Measurements from ENCODE around the gene MTHFSD. TPM values are rescaled to one million over a fixed set of nuclear protein-coding genes. Genes with fewer than 3 reads are reported as not detected.

The MTHFSD gene
- total RNA-seq, 1 experiment from 2014 or later = 4.7 TPM

DNA sequence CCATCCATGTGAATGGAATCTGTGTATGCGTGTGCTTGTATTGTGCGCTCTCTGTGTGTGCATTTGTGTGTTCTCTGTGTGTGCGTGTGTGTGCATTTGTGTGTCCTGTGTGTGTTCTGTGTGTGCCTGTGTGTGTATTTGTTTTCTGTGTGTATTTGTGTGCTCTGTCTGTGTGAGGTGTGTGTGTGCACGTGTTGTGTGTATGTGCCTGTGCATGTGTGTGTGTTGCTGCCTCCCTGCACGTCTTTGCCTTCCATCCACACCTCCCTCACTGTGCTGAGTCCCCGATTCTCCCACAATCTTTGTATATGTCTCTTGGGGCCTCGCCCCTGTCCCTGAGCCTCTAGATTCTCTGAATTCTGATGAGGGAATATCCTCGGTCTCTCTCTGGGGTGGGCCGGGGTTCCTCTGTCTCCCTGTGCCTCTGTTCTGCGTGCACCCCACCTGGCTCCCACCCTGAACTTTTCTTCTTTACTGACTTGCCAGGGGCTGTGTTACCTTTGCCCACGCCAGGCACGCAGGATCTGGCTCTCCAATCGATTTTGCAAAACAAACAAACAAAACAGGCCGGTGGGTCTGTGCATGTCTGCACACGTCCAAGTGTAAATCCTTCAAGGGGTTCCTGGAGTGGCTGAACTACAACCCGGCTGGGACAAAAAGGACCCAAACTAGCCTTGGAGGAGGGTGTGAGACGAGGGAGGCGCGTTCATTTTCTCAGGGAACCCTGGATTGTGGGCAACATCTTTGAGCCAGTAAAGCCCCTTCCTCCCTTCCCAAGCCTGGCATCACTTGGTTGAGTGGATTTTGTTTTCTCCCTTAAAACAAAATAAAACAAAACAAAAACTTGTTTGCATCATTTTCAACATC lies 52.8 kb downstream of the MTHFSD start:
- Histone ChIP-seq H3K79me1 (ENCODE audit: insufficient read depth, low read depth, low read length, poor library complexity, severe bottlenecking) (no peaks in the 10 kb centered on the region), H2BK15ac (ENCODE audit: low read depth, low read length) (no peak overlapping the region), H4K20me1 (ENCODE audit: control insufficient read depth, insufficient read depth, insufficient read length) (no peaks in the 10 kb centered on the region), H3K27ac (ENCODE audit: insufficient read length, low read depth, low read length) (no peak overlapping the region), H2AFZ (ENCODE audit: low read length) (no peak overlapping the region), H3K18ac (ENCODE audit: insufficient read length, low read depth, low read length) (no peak overlapping the region), H3K14ac (ENCODE audit: insufficient read depth, low read length) (no peak overlapping the region), H4K91ac (ENCODE audit: insufficient read length, low read depth, low read length) (no peak overlapping the region), H3K56ac (ENCODE audit: insufficient read length, low read depth, low read length) (no peak overlapping the region), H3K79me2 (ENCODE audit: insufficient read depth, low read length) (no peaks in the 10 kb centered on the region), H3K9me3 (ENCODE audit: control insufficient read depth, low read depth, low read length) (no peaks in the 10 kb centered on the region), H4K5ac (ENCODE audit: insufficient read length, low read depth, low read length) (no peak overlapping the region), H2BK120ac (ENCODE audit: low read depth, low read length, poor library complexity, severe bottlenecking) (no peak overlapping the region), H3K23ac (ENCODE audit: insufficient read length, low read depth, low read length) (no peak overlapping the region), H2BK12ac (ENCODE audit: insufficient read length, low read depth, low read length) (no peak overlapping the region), H3T11ph (ENCODE audit: low read length) (no peak overlapping the region), H2AK5ac (ENCODE audit: insufficient read length, low read length) (no peak overlapping the region), H3K9ac (ENCODE audit: extremely low read depth, insufficient read length, low read length) (no peak overlapping the region), H2BK5ac (ENCODE audit: insufficient read length, low read length) (no peak overlapping the region), H3K4me2 (ENCODE audit: insufficient read depth, insufficient read length, low read length) (no peak overlapping the region), H3K4ac (ENCODE audit: low read depth, low read length) (no peak overlapping the region), H3K27me3 (ENCODE audit: insufficient read depth, low read length) (peaks cover 97% of the 10 kb centered on the region), H3K23me2 (ENCODE audit: insufficient read length, low read depth, low read length, poor library complexity, severe bottlenecking) (no peaks in the 10 kb centered on the region), H2BK20ac (ENCODE audit: low read depth, low read length, poor library complexity, severe bottlenecking) (no peak overlapping the region), H3K4me1 (ENCODE audit: insufficient read depth, low read length) (peaks cover 3% of the 10 kb centered on the region; the same call in 1 of the 2 replicates), H4K8ac (replicated peaks; ENCODE audit: insufficient read length, low read depth, low read length) (no peak overlapping the region)
- no CpG with 5 or more reads among the region's 19 CpGs for WGBS (ENCODE audit: extremely low coverage, insufficient read length, low lambda C conversion rate)
- no peak for DNase-seq
- Mint-ChIP-seq H3K4me1 (peaks cover 14 to 48% of the 10 kb centered on the region in 2 experiments), H3K27me3 (ENCODE audit: low read depth) (peaks cover 98% of the 10 kb centered on the region), H3K36me3 (ENCODE audit: insufficient read depth in 1 of 3, low read depth in 3 of 3) (no peaks in the 10 kb centered on the region), H3K4me3 (no peak overlapping the region), H3K9me3 (peaks cover 0 to 27% of the 10 kb centered on the region in 2 experiments; a peak in 3 of 5 replicates), H3K27ac (no peak overlapping the region)
- TF ChIP-seq, protein P1, sequence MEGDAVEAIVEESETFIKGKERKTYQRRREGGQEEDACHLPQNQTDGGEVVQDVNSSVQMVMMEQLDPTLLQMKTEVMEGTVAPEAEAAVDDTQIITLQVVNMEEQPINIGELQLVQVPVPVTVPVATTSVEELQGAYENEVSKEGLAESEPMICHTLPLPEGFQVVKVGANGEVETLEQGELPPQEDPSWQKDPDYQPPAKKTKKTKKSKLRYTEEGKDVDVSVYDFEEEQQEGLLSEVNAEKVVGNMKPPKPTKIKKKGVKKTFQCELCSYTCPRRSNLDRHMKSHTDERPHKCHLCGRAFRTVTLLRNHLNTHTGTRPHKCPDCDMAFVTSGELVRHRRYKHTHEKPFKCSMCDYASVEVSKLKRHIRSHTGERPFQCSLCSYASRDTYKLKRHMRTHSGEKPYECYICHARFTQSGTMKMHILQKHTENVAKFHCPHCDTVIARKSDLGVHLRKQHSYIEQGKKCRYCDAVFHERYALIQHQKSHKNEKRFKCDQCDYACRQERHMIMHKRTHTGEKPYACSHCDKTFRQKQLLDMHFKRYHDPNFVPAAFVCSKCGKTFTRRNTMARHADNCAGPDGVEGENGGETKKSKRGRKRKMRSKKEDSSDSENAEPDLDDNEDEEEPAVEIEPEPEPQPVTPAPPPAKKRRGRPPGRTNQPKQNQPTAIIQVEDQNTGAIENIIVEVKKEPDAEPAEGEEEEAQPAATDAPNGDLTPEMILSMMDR (conservative IDR thresholded peaks at IDR 0.05) = no peak
